Measurements from ENCODE around the gene ZNF165. TPM values are rescaled to one million over a fixed set of nuclear protein-coding genes. Genes with fewer than 3 reads are reported as not detected.

The ZNF165 gene
- 0.20 and 0.49 TPM in 2 replicates for total RNA-seq

GRCh38 chr6:28080381-28080630, at the start of gene ZNF165:
ZNF165 (plus strand) TSS chr6:28080568; CDS start chr6:28085481, 4,913 bp downstream.

GRCh38 chr6:28124350-28124970, 44.1 kb downstream of the ZNF165 start, which contains the start of gene ZSCAN16:
ZSCAN16 (plus strand) TSS chr6:28124609; CDS start chr6:28125444, 835 bp downstream.

Other genes with a start within 250 kb of the ZNF165 start
- gene OR2B2, start 168.2 kb upstream of the ZNF165 start, total RNA-seq = not detected in 2 replicates
- not detected in 2 replicates for gene OR2B6, start 123.3 kb upstream of the ZNF165 start, total RNA-seq
- 2.9 and 3.4 TPM in 2 replicates for gene ZSCAN16, start 44.0 kb downstream of the ZNF165 start, total RNA-seq
- 5.5 and 7.0 TPM in 2 replicates for gene ZKSCAN8, start 61.3 kb downstream of the ZNF165 start, total RNA-seq
- gene ZSCAN9, start 144.7 kb downstream of the ZNF165 start, total RNA-seq = 7.2 and 8.0 TPM in 2 replicates
- 2.1 TPM in 2 replicates for gene ZKSCAN4, start 171.7 kb downstream of the ZNF165 start, total RNA-seq
- gene NKAPL, start 178.7 kb downstream of the ZNF165 start, total RNA-seq = 0.53 and 1.3 TPM in 2 replicates
- 7.6 and 18.6 TPM in 2 replicates for gene ZSCAN26, start 186.6 kb downstream of the ZNF165 start, total RNA-seq
- 6.7 and 8.0 TPM in 2 replicates for gene PGBD1, start 201.0 kb downstream of the ZNF165 start, total RNA-seq